IPS DF 6.9 (cell line): Measurements from ENCODE around the gene SPAG17.

ENCODE experiments used
- DNase-seq: peaks from one replicate; pipeline ENCODE4 v3.0.0-alpha.2; 2013; ENCODE audit warnings: low read depth, low spot score
- H3K27ac ChIP-seq: one replicate; pipeline ENCODE4 v1.5.1; 2013; ENCODE audit warnings: low read length, control low read depth
- H3K27me3 ChIP-seq: 2 replicates; pipeline ENCODE4 v1.6.1; 2013; ENCODE audit warnings: mild to moderate bottlenecking, low read length; ENCODE audit not compliant: control insufficient read depth, insufficient read depth
- H3K36me3 ChIP-seq: 2 replicates; pipeline ENCODE4 v1.6.1; 2013; ENCODE audit warnings: low read length; ENCODE audit not compliant: control insufficient read depth, insufficient read depth
- H3K4me1 ChIP-seq: 2 replicates; pipeline ENCODE4 v1.6.1; 2013; ENCODE audit warnings: low read length; ENCODE audit not compliant: control insufficient read depth, insufficient read depth
- H3K4me3 ChIP-seq: 2 replicates; pipeline ENCODE4 v1.5.1; 2013; ENCODE audit warnings: mild to moderate bottlenecking, low read length
- H3K9me3 ChIP-seq: 2 replicates; pipeline ENCODE4 v1.6.1; 2013; ENCODE audit warnings: low read length, inconsistent platforms; ENCODE audit not compliant: control insufficient read depth, insufficient read depth
- WGBS: extraction: QIAGEN DNeasy Blood & Tissue Kit; methylation state at CpG from one replicate; pipeline ENCODE4 v1.1.7; 2013; ENCODE audit warnings: mixed read lengths, missing lambda C conversion rate; ENCODE audit not compliant: insufficient read length, insufficient coverage; 5-methylcytosine and 5-hydroxymethylcytosine counted together

The SPAG17 gene

DNA sequence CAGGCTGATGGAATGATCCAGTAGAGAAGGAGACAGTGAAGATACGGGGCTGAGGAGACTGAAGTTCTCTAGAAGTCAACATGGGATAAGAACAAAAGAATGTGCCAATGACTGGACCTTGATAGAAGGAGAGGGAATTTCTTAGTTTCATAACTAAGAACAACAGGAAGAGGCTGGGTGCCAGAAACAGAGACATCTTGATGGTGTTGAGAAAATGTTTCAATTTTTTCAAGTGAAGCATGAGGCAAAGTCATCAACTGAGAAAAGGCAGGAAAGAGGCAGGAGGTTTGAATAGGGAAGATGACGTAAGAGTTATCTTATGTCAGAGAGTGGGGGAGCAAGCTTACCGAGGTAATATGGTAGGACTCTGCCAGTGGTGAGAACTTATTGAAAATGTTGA lies 80.1 kb downstream of the SPAG17 start:
- DNase-seq: no peak
- Histone ChIP-seq H3K27ac (no peak overlapping the region), H3K4me1 (no peaks in the 10 kb centered on the region), H3K36me3 (no peaks in the 10 kb centered on the region), H3K4me3 (no peak overlapping the region), H3K27me3 (no peaks in the 10 kb centered on the region), H3K9me3 (no peaks in the 10 kb centered on the region)
- WGBS: no CpG with 5 or more reads among the region's 3 CpGs

DNA sequence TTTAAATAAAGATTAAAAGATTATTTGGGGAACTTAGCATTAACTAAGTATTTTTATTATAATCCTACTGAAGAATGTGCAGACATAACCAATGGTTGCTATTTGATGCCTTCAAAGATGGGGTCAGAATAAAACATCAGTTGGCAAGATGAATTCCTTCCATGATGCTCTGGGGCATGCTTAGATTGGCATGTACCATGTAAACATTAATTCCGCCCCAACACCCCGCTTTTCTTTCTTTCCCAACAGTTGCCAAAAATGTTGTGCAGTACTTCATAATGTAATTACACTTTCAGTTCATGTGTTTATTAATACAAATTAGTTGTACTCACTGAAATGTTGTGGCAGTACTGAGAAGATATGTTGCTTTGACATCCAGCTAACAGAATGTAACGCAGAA lies 82.6 kb downstream of the SPAG17 start:
- Histone ChIP-seq H3K27ac (no peak overlapping the region), H3K4me3 (no peak overlapping the region), H3K36me3 (no peaks in the 10 kb centered on the region), H3K27me3 (no peaks in the 10 kb centered on the region), H3K9me3 (no peaks in the 10 kb centered on the region), H3K4me1 (no peaks in the 10 kb centered on the region)
- no peak for DNase-seq
- no CpG with 5 or more reads among the region's 3 CpGs for WGBS

DNA sequence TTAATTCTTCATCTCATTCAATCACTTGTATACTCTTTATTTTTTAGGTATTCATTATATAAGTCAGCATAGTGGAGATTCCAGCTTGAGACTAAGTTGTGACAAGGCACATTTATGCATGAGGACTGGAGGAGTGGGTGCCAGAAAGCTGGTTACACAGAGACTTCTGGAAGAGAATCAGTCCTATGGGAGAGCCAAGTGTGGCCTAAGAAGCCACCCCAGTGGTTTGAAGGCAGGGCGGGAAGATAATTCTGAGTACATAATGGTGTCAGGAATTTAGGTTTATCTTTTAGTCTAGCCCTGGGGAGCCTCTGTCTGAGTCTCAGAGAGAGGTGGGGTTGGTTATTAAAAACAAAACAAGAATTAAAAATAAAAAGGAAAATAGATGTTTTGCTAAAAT lies 83.0 kb downstream of the SPAG17 start:
- H3K9me3 ChIP-seq: no peaks in the 10 kb centered on the region
- H3K36me3 ChIP-seq: no peaks in the 10 kb centered on the region
- no CpG with 5 or more reads among the region's 1 CpG for WGBS
- H3K4me3 ChIP-seq: no peak overlapping the region
- H3K27me3 ChIP-seq: no peaks in the 10 kb centered on the region
- no peaks in the 10 kb centered on the region for H3K4me1 ChIP-seq
- H3K27ac ChIP-seq: no peak overlapping the region
- no peak for DNase-seq

DNA sequence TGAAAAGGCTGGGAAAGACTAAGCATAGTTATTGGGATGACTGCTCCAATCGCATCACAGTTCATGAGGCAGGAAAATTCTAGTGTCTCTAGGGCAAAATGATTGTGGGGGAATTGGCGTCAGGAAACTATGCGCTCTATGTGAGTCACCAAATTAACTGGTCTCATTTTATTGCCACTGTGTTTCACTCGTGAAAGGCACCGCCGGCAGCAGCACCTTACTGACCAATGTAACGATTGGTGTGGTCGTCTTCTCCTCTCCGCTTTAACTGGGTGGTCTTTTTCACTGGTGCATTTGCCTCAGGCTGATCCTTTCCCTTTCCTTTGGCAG lies 83.5 kb downstream of the SPAG17 start:
- no CpG with 5 or more reads among the region's 9 CpGs for WGBS
- H3K27ac ChIP-seq: no peak overlapping the region
- H3K36me3 ChIP-seq: no peaks in the 10 kb centered on the region
- no peak overlapping the region for H3K4me3 ChIP-seq
- H3K9me3 ChIP-seq: no peaks in the 10 kb centered on the region
- DNase-seq: no peak
- H3K4me1 ChIP-seq: no peaks in the 10 kb centered on the region
- no peaks in the 10 kb centered on the region for H3K27me3 ChIP-seq

DNA sequence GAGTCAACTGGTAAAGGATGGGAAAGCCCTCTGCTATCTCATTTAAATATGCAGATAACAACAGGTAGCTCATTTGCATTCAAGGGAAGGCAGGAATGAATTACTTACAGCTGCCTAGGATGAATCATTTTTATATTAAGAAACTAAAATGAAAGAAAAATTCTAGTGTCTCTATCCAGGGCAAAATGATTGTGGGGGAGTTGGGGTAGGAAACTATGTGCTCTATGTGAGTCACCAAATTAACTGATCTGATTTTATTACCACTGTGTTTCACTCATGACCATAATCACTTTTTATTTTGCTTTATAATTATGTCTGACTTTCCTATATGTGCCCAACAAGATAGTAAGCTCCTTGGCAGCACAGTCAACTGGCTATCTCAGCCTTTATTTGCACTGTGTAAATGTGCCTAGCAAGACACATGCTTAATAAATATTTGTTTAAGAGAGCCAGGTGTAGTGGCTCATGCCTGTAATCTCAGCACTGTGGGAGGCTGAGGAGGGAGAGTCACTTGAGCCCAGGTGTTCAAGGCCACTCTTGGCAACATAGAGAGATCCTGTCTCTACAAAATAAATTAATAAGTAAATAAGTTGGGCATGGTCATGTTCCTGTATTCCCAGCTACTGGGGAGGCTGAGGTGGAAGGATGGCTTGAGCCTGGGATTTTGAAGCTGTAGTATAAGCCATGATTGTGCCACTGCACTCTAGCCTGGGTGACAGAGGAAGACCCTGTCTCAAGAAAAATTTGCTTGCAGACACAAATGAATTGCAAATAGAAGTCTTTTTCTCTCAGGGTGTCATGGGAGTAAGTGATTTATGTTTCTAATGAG lies 84.1 kb downstream of the SPAG17 start:
- no peaks in the 10 kb centered on the region for H3K27me3 ChIP-seq
- H3K36me3 ChIP-seq: no peaks in the 10 kb centered on the region
- no peaks in the 10 kb centered on the region for H3K4me1 ChIP-seq
- no peaks in the 10 kb centered on the region for H3K9me3 ChIP-seq
- H3K27ac ChIP-seq: no peak overlapping the region
- H3K4me3 ChIP-seq: no peak overlapping the region
- DNase-seq: no peak

DNA sequence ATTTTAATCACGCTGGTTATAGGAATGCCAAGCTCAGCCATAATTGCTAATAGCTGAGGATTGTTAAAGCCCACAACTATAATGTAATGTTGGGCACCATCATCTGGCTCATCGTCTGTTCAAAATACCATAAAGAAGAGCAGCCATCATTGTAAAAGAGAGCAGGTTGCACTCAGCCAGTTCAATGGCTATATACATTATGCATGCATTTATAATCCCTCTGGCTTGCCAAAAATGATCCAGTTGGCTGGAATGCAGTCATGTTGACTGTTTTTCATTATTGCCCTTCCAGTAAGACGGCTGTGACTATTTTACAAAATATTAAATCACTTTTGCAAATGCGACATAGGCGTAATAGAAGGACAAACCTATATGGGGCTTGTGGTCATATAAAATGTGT lies 85.3 kb downstream of the SPAG17 start:
- Histone ChIP-seq H3K27me3 (no peaks in the 10 kb centered on the region), H3K27ac (no peak overlapping the region), H3K9me3 (no peaks in the 10 kb centered on the region), H3K4me3 (no peak overlapping the region), H3K36me3 (no peaks in the 10 kb centered on the region), H3K4me1 (no peaks in the 10 kb centered on the region)
- DNase-seq: no peak
- no CpG with 5 or more reads among the region's 5 CpGs for WGBS

DNA sequence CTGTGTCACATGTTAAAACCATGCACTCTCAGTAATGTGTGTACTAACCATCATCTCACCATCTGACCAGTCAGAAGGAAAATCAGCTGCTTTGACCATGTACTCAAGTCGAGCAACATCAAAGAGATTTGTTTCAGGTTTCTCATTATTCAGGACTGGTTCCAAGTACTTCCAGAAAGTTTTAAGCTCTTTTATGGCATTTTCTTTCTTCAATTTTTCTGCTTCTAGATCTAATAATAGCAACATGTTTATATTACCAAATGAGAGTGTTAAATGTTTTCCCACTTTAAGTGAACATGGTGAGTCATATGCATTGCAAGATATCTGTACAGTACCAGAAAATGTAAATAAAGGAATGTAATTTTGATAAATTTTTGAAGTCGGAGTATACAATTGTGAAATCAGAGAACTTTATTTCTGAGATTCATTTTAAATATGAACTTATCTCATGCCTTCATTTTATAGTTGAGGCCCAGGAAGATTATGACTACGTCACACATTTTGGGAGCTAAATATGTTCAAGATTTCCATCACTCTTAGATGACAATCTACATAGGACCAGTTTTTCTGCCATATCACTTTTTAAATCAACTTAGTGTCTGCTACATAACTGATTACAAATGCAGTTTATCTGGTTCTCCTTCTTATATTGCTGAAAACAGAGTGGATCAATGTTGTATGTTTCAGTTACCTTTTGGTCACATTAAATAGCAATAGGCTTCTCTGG lies 87.2 kb downstream of the SPAG17 start:
- no peak overlapping the region for H3K27ac ChIP-seq
- no peak overlapping the region for H3K4me3 ChIP-seq
- no peaks in the 10 kb centered on the region for H3K27me3 ChIP-seq
- DNase-seq: no peak
- no peaks in the 10 kb centered on the region for H3K9me3 ChIP-seq
- H3K36me3 ChIP-seq: no peaks in the 10 kb centered on the region
- no peaks in the 10 kb centered on the region for H3K4me1 ChIP-seq
- WGBS: 100% methylated on average over 1 of the region's 3 CpGs

DNA sequence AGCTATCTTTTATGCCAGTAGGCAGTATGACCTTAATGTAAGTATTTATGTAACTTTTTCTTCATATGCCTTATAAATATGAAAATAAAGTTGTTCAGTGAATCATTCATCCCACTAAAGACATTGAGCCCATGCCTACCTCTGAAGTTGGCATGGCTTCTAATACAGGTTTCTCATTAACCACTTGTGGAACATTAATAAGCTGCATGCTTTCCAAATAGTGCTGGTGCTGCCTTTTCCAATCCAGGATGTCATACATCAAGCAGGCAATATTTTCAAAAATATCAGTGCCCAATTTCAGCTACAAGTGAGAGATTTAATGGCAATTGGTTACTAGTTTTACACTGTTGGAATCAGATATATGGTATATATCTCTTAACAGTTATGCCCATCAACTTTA lies 92.0 kb downstream of the SPAG17 start:
- no peaks in the 10 kb centered on the region for H3K27me3 ChIP-seq
- no peak for DNase-seq
- H3K27ac ChIP-seq: no peak overlapping the region
- no peak overlapping the region for H3K4me3 ChIP-seq
- no peaks in the 10 kb centered on the region for H3K9me3 ChIP-seq
- H3K36me3 ChIP-seq: no peaks in the 10 kb centered on the region
- no peaks in the 10 kb centered on the region for H3K4me1 ChIP-seq

DNA sequence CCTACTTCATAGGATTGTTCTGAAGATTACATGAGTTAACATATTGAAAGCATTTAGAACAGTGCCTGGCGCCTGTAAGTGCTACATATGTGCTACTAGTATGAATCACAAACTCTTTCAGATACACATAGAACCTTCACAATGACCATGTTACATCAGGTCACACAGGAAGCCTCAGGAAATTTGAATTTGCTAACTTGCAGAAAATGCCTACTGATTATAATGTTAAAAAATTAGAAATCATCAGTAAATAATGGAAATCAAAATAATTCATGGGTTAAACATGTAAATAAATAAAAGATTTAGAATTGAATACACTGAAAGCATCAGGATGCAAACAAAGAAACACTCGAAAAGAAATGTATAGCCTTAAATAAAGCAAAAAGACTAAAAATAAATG lies 94.9 kb downstream of the SPAG17 start:
- no peaks in the 10 kb centered on the region for H3K9me3 ChIP-seq
- H3K27me3 ChIP-seq: no peaks in the 10 kb centered on the region
- H3K4me1 ChIP-seq: no peaks in the 10 kb centered on the region
- no peak for DNase-seq
- WGBS: no CpG with 5 or more reads among the region's 2 CpGs
- no peak overlapping the region for H3K4me3 ChIP-seq
- H3K27ac ChIP-seq: no peak overlapping the region
- H3K36me3 ChIP-seq: no peaks in the 10 kb centered on the region

DNA sequence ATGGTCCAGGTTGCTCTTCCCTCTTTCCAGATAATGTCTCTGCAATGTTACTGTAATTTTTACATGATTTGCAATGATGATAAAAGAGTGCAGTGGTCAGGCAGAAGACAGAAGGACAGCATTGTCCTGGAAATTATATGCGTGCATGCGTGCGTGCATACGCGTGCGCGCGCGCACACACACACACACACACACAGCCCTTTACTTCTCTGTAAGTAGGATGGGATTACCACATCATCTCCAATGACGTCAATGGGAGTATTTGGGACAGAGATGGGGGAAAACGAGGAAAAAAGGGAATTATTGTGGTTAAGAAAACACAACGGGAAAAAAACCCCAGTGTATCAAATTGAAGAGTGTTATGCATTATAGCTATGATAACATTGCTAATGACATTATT lies 99.7 kb downstream of the SPAG17 start:
- Histone ChIP-seq H3K36me3 (no peaks in the 10 kb centered on the region), H3K27ac (no peak overlapping the region), H3K4me3 (no peak overlapping the region), H3K9me3 (no peaks in the 10 kb centered on the region), H3K4me1 (no peaks in the 10 kb centered on the region), H3K27me3 (no peaks in the 10 kb centered on the region)
- no CpG with 5 or more reads among the region's 12 CpGs for WGBS
- DNase-seq: no peak

DNA sequence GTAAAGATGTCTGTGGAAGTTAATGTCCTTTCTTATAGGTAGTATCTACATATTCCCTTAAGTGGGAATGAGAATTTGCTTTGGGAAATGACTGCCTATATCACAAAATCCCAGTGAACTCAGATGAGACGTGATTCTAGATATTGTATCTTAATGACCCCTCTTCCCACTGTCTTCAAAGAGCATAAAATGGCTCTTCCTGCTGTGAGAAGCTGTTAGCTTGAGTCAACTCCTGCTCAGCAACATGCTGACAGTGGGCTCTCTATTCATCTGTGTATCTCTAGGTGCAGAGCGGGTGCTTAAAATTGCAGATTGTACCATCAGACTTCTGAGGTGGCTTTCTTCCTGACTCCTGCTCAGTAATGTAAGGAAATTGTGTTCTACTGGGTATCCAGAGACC lies 100.6 kb downstream of the SPAG17 start:
- no peaks in the 10 kb centered on the region for H3K36me3 ChIP-seq
- H3K4me3 ChIP-seq: no peak overlapping the region
- no peak overlapping the region for H3K27ac ChIP-seq
- no peak for DNase-seq
- WGBS: no CpG with 5 or more reads among the region's 2 CpGs
- H3K27me3 ChIP-seq: no peaks in the 10 kb centered on the region
- no peaks in the 10 kb centered on the region for H3K9me3 ChIP-seq
- no peaks in the 10 kb centered on the region for H3K4me1 ChIP-seq
